HEK293T (cell line): ENCODE results near the gene CDC25B.

Experiments
- CTCF ChIA-PET: fragments of 350-600 bp; formaldehyde crosslinking; extraction: SDS; loops from one replicate; lab custom pipeline; 2021; ENCODE audit warnings: antibody characterized with exemption, inconsistent platforms; lab: Yijun Ruan, JAX
- POLR2A ChIA-PET: fragments of 350-600 bp; formaldehyde crosslinking; extraction: SDS; loops from one replicate; lab custom pipeline; 2020; ENCODE audit warnings: antibody characterized with exemption, inconsistent platforms; lab: Yijun Ruan, JAX
- DNase-seq: peaks from one replicate; pipeline ENCODE4 v3.0.0; 2012; ENCODE audit warnings: mixed read lengths; ENCODE audit errors: extremely low spot score
- ARNT ChIP-seq: fragments of 450-650 bp; IDR thresholded peaks from 2 replicates; pipeline ENCODE4 v1.6.1; 2017; ENCODE audit warnings: mild to moderate bottlenecking
- BHLHE40 ChIP-seq: fragments of 450-650 bp; IDR thresholded peaks from 2 replicates; pipeline ENCODE4 v1.6.1; 2016; ENCODE audit warnings: mild to moderate bottlenecking, moderate library complexity, borderline replicate concordance
- CTBP1 ChIP-seq: fragments of 450-650 bp; IDR thresholded peaks from 2 replicates; pipeline ENCODE4 v1.6.1; 2016; ENCODE audit warnings: borderline replicate concordance
- ELF4 ChIP-seq: fragments of 450-650 bp; IDR thresholded peaks from 2 replicates; pipeline ENCODE4 v1.6.1; 2017; ENCODE audit warnings: antibody characterized with exemption
- FOXA1 ChIP-seq: fragments of 450-650 bp; IDR thresholded peaks from 2 replicates; pipeline ENCODE4 v1.6.1; 2016; ENCODE audit warnings: mild to moderate bottlenecking
- FOXK2 ChIP-seq: fragments of 450-650 bp; IDR thresholded peaks from 2 replicates; pipeline ENCODE4 v1.6.1; 2016; ENCODE audit warnings: mild to moderate bottlenecking
- FOXM1 ChIP-seq: fragments of 450-650 bp; IDR thresholded peaks from 2 replicates; pipeline ENCODE4 v1.6.1; 2017; ENCODE audit warnings: mild to moderate bottlenecking, borderline replicate concordance
- HDGF ChIP-seq: fragments of 450-650 bp; IDR thresholded peaks from 2 replicates; pipeline ENCODE4 v1.6.1; 2017; ENCODE audit warnings: antibody characterized with exemption, borderline replicate concordance
- L3MBTL2 ChIP-seq: fragments of 450-650 bp; conservative IDR thresholded peaks from 2 replicates; pipeline ENCODE4 v1.6.1; 2016; ENCODE audit warnings: mild to moderate bottlenecking
- LEF1 ChIP-seq: fragments of 450-650 bp; IDR thresholded peaks from 2 replicates; pipeline ENCODE4 v1.6.1; 2017; ENCODE audit warnings: mild to moderate bottlenecking, borderline replicate concordance
- NFRKB ChIP-seq: fragments of 450-650 bp; IDR thresholded peaks from 2 replicates; pipeline ENCODE4 v1.6.1; 2016; ENCODE audit warnings: mild to moderate bottlenecking, moderate library complexity
- SP1 ChIP-seq: fragments of 450-650 bp; IDR thresholded peaks from 2 replicates; pipeline ENCODE4 v1.6.1; 2017
- SUZ12 ChIP-seq: fragments of 450-650 bp; IDR thresholded peaks from 2 replicates; pipeline ENCODE4 v1.6.1; 2016; ENCODE audit warnings: mild to moderate bottlenecking
- TARDBP ChIP-seq: fragments of 450-650 bp; IDR thresholded peaks from 2 replicates; pipeline ENCODE4 v1.6.1; 2016
- ZNF384 ChIP-seq: fragments of 450-650 bp; IDR thresholded peaks from 2 replicates; pipeline ENCODE4 v1.6.1; 2016
- TF ChIP-seq, protein P1 (sequence below): fragments of 450-650 bp; IDR thresholded peaks from 2 replicates; pipeline ENCODE4 v1.6.1; 2016

The CDC25B gene

DNA sequence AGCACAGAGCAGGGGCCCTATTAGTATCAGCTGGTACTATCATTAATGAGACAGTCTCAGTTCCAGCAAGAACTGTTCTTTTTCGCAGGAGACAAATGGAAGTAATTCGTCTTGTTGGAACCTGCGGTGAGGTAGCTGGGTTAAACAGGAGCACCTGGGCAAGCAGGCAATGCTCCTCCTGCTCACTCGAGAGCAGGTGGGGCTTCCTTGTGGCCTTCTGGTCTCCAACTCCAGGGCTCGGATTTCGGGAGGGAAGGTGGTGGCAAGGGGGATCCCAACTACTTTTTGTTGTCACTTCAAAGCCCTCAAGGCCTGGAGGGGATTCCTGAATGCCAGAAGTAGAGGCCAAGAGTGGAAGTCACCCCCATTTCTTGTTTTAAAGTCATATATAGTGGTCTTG is 13.5 kb upstream of the CDC25B start:
- POLR2A ChIA-PET = interaction anchor here (1.7 kb wide), 1 partner anchor 38 kb away, joined by 8 read pairs; the partner anchor contains the start of gene AP5S1
- TF ChIP-seq FOXA1 (no peak), ELF4 (no peak), BHLHE40 (no peak), SP1 (no peak), NFRKB (no peak), L3MBTL2 (no peak), FOXK2 (no peak), ZNF384 (no peak), HDGF (no peak), CTBP1 (no peak), LEF1 (no peak), SUZ12 (no peak)
- TF ChIP-seq, protein P1, sequence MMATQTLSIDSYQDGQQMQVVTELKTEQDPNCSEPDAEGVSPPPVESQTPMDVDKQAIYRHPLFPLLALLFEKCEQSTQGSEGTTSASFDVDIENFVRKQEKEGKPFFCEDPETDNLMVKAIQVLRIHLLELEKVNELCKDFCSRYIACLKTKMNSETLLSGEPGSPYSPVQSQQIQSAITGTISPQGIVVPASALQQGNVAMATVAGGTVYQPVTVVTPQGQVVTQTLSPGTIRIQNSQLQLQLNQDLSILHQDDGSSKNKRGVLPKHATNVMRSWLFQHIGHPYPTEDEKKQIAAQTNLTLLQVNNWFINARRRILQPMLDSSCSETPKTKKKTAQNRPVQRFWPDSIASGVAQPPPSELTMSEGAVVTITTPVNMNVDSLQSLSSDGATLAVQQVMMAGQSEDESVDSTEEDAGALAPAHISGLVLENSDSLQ = no peak
- CTCF ChIA-PET = interaction anchor here (1.2 kb wide), 1 partner anchor 36 kb away, joined by 4 read pairs; no protein-coding TSS in a partner anchor
- no peak for DNase-seq

DNA sequence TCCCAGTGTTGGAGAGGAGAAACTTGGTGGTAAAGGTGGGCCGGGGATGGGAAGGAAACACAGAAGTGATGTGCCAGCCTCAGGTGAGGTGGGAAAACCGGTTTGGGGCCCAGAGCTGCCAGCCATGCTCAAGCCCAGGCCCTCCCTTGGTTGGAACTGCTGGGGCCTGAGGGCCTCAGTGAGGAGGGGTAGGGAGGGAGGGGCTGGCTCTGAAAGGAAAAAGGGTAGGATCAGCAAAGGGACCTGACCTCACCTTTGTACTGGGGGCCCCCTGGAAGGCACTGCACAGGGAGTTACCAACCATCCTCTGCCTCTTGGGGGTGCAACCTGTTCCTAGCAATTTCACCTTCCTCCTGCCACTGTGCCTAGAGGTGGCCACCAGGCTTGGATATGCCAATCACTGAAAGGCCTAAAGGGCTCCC is 13.0 kb upstream of the CDC25B start:
- ChIA-PET POLR2A (interaction anchor here (1.3 kb wide), 1 partner anchor 38 kb away, joined by 4 read pairs; the partner anchor contains the start of gene AP5S1), CTCF (interaction anchor here (0.5 to 1.2 kb wide), 2 partner anchors 35 to 1072 kb away, joined by 3 to 4 read pairs; no protein-coding TSS in a partner anchor)
- TF ChIP-seq L3MBTL2 (no peak), SUZ12 (no peak), FOXM1 (no peak), HDGF (no peak), ZNF384 (no peak), SP1 (no peak), CTBP1 (no peak), ELF4 (no peak), BHLHE40 (no peak)
- TF ChIP-seq, protein P1 = no peak

DNA sequence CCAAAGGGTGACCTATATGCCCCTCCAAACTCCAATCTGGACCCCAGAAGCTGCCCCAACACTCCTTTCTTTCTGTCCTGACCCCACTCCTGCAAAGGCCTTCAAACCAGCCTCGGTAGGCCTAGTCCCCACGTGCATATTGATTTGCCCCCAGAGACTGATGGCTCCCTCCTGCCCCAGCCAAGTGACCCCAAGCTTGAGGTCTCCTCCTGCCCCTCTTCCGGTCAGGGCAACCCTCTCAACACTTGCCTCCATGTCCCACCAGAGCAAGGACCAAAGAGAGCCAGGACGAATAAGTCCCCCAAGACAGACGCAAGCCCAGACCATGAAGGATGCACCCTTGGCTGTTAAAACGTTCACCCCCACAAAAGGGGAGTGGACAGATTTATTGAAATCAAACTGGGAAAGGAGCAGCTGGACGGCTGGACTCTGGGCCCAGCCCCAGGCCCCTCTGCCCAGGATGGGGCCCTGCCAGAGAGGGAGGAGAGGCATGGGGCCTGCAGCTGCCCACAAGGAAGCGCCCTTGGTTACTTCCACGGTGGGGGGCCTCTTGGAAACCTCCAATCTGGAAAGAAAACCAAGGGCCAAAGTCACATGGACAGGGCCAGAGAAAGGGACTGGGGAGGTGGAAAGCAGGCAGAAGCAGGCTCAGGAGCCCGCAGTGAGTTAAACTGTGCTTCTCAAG is 12.5 kb upstream of the CDC25B start:
- POLR2A ChIA-PET = interaction anchor here (1.3 to 2.7 kb wide), 2 partner anchors 16 to 37 kb away, joined by 4 to 11 read pairs; partner anchors contain the start of genes ADISSP and AP5S1

More for the DNA sequence above, 13.0 kb upstream of the CDC25B start:
- DNase-seq = no peak

GRCh38 chr20:3784216-3784853 is 11.8 kb upstream of the CDC25B start:
- TF ChIP-seq NFRKB = no peak
- no peak for TF ChIP-seq SP1
- TF ChIP-seq CTBP1 = no peak
- TF ChIP-seq LEF1 = no peak
- TF ChIP-seq FOXM1 = no peak
- no peak for TF ChIP-seq ELF4
- no peak for TF ChIP-seq ARNT
- TF ChIP-seq L3MBTL2 = no peak
- no peak for TF ChIP-seq HDGF
- TF ChIP-seq SUZ12 = no peak
- TF ChIP-seq FOXA1 = no peak
- DNase-seq = no peak
- ChIA-PET POLR2A (interaction anchor here (1.3 to 3.3 kb wide), 3 partner anchors 16 to 36 kb away, joined by 4 to 47 read pairs (median 11); partner anchors contain the start of genes ADISSP and AP5S1), CTCF (no interaction called here)

More for the DNA sequence above, 12.5 kb upstream of the CDC25B start:
- TF ChIP-seq, protein P1 = no peak
- TF ChIP-seq CTBP1 (no peak), SP1 (no peak)
- DNase-seq = no peak
- CTCF ChIA-PET = interaction anchor here (0.5 to 1.2 kb wide), 2 partner anchors 34 to 1072 kb away, joined by 3 to 4 read pairs; no protein-coding TSS in a partner anchor

GRCh38 chr20:3784863-3785239 is 11.3 kb upstream of the CDC25B start:
- no peak for DNase-seq
- ChIA-PET POLR2A (interaction anchor here (2.6 to 3.3 kb wide), 3 partner anchors 15 to 35 kb away, joined by 7 to 47 read pairs (median 11); partner anchors contain the start of genes ADISSP and AP5S1), CTCF (no interaction called here)
- TF ChIP-seq ARNT (no peak), FOXK2 (no peak), BHLHE40 (no peak), LEF1 (no peak), TARDBP (no peak), CTBP1 (no peak), ELF4 (no peak), SP1 (no peak), FOXA1 (no peak), L3MBTL2 (no peak), NFRKB (no peak), HDGF (no peak)
- TF ChIP-seq, protein P1 = no peak
